NK-92 (cell line): ENCODE measurements around the gene HCLS1.
"Not testable (repeated sequence)": the region's sequence is repeated elsewhere in the genome, so short reads cannot be mapped to it uniquely, and the experiment has no call there.

Experiments used
- DNase-seq: peaks from one replicate; lab custom pipeline; 2025; ENCODE audit not compliant: unreplicated experiment; lab: John Stamatoyannopoulos, UW

The HCLS1 gene, protein sequence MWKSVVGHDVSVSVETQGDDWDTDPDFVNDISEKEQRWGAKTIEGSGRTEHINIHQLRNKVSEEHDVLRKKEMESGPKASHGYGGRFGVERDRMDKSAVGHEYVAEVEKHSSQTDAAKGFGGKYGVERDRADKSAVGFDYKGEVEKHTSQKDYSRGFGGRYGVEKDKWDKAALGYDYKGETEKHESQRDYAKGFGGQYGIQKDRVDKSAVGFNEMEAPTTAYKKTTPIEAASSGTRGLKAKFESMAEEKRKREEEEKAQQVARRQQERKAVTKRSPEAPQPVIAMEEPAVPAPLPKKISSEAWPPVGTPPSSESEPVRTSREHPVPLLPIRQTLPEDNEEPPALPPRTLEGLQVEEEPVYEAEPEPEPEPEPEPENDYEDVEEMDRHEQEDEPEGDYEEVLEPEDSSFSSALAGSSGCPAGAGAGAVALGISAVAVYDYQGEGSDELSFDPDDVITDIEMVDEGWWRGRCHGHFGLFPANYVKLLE

DNA sequence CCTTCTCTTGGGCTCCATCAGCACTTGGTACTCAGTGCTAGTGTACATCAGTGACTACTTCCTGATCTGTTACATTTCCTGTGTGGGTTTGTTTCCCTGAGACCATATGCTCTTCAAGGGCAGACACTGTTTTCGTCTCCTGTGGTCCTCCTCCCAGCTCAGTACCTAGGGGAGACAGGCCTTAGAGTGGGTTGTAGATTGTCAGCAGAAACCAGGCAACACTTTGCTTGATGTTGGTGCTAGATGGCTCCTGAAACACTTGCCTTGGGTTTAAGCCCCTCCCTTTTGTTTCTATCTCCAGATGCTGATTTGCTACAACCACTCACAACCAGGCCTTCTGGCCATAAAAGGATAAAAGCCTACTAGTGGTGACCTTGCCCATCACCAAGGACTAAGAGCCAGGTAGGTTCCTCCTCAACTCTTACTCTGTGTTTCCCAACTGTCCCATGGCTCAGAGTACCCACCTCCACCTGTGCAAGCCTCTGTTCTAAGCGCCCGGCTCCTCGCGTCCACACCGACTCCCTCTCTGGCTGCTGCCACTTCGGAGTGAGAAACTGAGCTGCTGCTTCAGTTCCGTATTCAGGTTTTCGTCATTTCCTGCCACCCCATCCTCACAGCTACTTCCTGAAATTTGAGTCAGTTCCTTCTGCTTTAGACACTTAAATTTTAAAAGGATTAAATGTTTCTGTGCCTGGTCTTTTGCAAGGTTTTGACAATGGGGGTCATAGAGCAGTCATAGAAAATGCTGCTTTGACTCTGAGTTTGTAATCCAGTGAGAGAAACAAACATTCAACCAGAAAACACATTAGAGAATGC, at the start of gene HCLS1:
Gene HCLS1 (minus strand): TSS at position 548 of the 816 bp plus-strand sequence. CDS start 2,556 bp downstream, outside the sequence.
- DNase-seq = no peak

DNA sequence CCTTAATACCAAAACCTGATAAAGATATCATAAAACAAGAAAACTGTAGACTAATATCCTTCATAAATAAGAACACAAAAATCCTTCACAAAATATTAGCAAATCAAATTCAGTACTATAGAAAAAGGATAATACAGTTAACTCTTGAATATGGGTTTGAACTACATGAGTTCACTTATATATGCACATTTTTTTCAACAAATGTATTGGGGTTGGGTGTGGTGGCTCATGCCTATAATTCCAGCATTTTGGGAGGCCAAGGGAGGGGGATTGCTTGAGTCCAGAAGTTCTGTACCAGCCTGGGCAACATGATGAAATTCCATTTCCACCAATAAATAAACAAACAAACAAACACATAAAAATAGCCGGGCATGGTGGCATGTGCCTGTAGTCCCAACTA, 49.6 kb upstream of the HCLS1 start:
- DNase-seq = no peak

DNA sequence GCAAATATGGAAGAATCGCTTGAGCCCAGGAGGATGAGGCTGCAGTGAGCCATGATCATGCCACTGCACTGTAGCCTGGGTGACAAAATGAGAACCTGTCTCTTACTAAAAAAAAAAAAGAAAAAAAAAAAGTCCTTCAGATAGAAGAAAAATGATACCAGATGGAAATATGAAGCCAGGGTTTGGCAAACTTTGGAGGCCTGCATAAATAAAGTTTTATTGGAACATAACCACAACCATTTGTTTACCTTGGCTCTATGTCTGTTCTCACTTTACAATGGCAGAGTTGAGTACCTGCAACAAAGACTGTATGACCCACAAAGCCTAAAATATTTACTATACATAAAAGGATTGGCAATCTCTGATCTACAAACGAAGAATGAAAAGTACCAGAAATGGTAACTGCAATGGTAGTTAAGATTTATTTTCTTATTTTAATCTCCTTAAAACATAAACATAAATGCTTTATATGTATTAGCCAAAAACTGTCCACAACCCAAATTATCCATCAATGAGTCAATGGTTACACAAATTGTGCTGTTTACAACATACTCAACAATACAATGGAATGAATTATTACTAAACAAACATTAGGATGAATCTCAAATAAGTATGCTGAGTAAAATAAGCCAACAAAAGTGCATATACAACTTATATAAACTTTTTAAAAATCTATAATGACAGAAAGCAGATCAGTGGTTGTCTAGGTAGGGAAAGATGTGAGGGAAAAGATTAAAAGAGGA, 47.0 kb upstream of the HCLS1 start:
- no peak for DNase-seq

DNA sequence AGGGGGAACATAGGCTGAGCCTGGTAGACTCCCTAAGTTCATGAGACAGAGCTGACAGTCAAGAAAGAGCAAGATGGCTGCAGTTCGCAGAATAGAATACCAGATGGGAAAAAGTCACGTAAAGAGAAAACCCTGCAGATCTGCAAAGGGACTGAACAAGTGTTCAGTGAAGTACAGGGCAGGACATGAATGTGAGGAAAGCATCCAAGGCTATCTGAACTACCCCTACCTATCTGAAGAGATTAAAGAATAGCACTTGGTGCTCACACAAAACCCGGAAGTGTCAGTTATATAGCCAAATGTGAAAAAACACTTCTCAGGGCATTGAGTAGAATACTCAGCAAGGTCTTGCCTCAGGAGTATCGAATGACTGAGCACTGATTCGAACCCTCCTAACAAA, 44.8 kb upstream of the HCLS1 start:
- DNase-seq = no peak

DNA sequence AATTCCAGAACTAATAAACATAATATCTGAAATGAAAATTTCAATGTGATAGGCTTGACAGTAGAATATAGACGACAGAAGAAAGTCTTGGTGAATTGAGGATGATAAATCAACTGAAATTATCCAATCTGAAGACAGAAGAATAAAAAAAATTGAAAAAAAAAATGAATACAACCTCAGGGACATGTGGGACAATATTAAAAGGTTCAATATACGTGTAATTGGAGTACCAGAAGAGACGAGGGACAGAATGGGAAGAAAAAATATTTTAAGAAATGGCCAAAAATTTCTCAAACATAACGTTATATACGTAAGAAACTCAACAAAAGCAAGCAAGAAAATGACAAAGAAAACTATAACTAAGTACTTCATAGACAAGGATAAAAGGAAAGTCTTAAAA, 43.3 kb upstream of the HCLS1 start:
- DNase-seq = no peak

DNA sequence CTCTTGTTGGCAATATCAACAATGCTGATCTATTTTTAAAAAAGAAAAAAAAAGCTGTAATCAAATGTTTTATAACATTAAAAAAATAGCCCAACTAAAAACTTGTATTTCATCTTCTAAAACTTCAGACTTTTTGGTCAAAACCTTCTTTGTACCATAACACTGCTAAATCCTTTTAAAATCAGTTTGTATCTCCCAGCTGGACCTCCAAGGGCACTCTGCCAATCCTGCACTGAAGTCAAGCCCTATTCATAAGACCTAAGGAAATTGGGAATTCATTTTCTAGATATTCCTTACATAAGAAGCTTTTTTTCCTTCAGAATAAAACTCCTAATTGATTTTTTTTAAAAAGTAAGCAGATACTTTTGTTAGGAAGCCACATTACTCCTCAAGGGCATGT, 38.2 kb upstream of the HCLS1 start:
- no peak for DNase-seq

DNA sequence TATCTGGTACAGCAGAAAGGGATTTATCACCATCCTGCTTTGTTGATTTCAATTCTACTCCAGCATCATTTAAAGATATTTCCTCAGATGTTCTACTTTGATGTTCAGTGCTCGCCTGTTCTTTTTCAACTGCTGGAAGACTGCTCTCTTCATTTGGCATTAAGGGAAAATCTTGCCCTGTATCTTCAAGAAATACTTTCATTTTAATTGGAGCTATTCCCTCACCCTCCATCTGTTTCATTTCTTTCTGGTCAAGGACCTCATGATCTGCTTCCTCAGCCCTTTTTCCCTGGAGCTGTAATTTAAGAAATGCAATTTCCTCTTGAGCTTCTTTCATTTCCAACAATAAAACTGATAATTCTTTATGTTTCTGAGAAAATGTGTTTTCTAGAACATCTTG, 37.8 kb upstream of the HCLS1 start:
- DNase-seq = no peak

DNA sequence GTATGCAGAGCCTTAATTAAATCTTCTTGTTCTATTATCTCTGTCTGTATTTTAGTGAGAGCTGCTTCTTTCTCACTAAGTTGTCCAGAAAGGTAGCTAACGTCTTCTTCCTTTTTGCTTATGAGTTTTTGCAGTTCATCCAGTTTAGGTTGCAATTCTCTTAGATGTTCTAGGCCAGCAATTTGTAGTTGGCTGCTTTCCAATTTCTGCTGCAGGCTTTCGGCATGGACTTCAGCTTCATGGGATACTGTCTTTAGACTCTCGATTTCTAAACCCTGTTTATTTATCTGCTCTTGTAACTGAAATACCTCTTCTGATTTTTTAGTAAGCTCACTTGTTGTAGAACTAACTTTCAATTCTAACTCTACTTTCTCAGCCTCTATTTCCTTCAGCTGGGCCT, 35.5 kb upstream of the HCLS1 start:
- DNase-seq = no peak

DNA sequence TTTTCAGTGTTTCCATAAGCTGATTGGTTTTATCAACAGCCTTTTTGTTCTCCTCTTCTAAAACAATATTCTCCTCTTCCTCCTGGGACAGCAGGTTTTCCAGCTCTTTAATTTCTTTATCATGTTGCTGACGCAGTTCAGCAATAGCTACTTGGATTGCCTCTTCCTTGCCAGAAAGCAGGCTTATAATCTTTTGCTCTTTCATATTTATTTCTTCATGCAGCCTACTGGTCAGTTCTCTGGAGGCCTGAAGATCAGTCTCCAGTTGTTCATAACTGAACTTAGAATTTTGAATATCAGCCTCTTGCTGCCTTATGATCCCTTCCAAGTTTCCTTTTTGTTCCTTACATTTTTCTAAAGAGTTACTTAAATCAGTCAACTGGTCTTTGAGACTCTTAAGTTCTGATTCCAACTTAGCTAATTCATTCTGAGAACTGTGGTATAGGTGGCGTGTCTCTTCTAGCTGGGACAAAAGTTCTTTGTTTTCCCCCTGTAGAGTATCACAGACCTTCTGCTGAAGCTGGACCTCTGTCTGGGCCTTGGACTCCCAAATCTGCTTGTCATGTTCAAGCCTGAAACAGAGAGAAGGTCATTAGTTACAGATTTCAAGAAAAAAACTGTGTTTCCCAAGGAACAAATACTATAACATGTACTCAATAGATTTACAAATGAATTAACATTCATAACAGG, 31.5 kb upstream of the HCLS1 start:
- no peak for DNase-seq

DNA sequence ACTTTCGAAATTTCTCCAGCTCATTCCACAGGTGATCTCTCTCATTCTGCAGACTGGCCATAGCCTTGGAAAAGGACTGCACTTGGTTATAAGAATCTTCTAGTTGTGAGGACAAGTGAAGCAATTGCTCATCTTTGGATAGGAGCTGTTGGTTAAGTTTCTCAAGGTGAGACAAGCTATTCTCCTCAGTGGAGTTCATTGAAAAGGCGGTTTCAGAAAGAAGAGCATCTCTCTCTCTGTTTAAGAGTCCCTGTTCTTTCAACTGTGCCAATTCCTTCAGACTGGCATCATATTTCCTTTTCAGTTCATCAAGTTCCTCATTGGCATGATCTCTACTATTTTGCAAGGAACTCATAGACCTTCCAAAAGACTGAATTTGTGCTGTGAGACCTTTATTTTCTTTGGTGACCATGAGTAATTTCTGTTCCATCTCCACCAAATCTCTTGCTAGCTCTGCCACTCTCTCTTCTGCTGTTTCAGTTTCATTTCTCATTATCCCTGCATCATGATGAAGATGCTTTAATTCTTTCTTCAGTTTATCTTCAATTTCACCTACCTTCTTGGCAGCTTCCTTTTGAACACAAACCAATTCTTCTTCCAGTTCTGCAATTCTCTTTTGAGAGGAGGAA, 30.2 kb upstream of the HCLS1 start:
- DNase-seq = no peak

DNA sequence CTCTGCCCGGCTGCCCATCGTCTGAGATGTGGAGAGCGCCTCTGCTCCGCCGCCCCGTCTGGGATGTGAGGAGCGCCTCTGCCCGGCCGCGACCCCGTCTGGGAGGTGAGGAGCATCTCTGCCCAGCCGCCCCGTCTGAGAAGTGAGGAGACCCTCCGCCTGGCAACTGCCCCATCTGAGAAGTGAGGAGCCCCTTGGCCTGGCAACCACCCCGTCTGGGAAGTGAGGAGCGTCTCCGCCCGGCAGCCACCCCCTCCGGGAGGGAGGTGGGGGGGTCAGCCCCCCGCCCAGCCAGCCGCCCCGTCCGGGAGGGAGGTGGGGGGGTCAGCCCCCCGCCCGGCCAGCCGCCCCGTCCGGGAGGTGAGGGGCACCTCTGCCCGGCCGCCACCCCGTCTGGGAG, 28.0 kb upstream of the HCLS1 start:
- not testable (repeated sequence) for DNase-seq

DNA sequence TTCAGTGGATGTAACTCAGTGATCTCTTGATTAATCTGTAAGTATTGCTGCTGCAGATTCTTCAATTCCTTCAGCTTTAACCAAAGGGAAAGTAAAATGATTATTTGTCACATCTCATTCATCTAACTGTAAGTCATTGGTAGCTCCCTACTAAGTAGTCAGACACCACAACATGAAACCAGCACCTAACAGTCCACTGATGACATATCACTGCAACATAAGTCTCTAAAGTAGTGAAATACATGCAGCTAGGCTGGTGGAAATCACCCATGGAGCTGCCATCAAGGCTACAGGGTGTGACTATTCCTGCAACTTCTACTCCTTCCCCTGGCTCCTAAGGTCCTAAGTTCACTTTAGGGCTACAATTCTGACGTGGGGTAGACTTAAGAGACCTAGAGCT, 21.1 kb upstream of the HCLS1 start:
- no peak for DNase-seq

DNA sequence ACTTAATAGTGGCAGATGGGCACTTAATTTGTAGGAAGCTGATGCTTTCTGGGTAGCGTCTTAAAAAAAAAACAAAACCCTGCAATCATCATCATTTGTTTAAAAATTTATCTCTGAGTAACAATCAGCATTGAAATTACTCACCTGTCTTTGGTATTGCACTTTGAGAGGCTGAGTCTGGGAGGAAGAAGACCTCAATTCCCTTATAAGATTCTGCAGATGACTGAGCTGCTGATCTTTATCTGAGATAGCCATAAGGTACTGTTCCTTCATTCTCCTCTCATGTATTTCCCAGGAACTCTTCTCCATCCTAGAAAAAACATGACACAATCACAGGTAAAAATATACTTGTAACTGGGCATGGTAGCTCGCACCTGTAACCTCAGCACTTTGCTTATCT, 16.4 kb upstream of the HCLS1 start:
- DNase-seq = no peak

DNA sequence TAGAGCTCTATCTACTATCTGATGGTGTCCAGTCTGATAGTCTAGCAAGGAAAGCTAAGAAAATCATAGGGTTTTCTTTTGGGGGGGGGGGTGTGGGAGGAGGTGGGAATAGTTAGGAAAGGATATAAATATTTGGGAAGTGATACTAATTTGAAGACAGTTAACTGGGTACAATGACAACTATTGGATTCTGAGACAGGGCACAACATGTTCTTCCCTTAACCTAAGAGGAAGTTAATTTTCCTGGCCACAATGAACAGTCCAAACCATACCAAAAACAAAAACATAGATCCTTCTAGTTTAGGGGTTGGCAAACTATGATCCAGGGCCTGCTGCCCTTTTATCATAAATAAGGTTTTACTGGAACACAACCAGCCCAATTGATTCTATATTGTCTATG, 10.0 kb upstream of the HCLS1 start:
- no peak for DNase-seq

DNA sequence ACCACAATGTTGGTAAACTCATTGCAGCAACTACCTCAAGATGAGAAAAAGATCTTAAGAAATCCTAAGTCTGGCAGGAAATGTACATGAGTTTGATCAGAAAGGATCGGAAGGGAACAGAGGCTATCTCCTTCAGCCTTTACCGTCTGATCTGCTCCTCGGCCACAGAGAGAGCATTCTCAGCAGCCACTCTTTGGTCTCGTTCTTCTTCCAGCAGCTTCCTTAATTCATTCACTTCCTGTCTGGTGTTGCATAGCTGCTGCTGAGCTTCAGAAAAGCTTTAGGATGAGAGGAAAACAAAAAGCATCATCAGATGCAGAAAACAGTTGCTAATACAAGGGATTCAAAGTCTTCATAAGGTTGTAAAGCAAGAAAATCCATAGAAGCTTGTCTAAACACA, 6.6 kb upstream of the HCLS1 start:
- no peak for DNase-seq

DNA sequence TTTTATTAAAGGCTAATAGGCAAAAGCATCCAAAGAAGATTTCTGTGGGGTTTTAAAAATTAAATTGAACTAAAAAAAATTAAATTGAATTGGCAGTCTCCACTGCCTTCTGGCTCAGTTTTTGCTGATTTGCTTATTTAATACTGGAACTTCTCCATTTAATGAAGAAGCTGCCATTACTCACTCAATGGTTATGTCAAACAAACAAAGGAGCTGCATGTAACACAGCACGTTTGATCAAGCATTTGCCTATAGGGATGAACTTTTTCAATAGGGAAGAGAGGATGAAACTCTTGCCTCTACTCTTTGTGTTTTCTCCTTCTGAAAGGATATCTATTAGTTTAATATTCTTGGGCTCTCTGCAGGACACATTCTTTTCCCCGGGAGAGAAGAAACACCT, 4.8 kb upstream of the HCLS1 start:
- no peak for DNase-seq

DNA sequence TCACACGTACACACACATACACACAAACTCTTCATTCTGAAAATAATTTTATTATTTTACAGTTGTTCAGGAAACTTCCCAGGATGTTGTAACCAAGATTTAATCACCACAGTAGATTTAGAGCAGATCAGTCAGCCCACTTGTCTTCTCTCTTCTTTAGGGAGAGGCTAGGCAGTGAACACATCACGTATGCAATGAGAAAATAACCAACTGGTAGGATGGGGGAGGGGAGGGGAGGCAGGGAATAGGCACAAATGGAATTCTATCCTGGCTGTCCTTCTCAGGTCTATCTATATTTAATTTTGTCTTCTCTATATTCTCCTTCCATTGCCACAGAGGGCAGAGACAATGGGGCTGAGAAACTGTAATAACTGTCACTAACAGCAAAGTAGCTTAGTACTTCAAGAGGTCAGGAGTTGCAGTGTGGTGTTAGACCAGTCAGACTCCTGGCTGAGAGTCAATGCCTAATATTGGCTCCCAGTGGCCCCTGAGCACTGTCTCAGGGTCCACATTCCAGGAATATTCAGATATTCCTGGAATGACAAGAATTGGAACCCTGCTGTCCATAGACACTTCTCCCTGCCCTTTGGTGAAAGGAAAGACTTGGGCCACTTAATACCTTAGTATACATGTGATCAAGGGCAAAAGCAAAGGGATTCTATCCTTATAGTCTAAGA, 2.6 kb upstream of the HCLS1 start:
- no peak for DNase-seq

DNA sequence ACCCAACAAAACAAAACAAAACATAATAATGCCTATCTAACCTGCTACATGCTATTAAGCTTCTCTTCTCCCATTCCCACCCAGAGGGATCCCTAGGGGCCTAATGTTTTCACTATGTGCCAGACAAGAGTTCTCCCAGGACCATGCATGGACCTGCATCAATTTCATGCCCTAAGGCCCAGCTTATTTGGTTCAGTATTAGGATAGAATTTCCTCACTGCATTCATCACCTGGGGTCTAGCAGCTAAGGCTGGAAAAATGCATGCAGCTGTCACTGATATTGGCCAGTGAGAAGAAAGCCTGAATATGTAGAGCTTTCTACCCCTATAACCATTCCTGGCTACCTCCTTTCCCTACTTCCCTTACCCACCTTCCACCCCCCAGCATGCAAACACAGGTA, 2.0 kb upstream of the HCLS1 start:
- DNase-seq = no peak

DNA sequence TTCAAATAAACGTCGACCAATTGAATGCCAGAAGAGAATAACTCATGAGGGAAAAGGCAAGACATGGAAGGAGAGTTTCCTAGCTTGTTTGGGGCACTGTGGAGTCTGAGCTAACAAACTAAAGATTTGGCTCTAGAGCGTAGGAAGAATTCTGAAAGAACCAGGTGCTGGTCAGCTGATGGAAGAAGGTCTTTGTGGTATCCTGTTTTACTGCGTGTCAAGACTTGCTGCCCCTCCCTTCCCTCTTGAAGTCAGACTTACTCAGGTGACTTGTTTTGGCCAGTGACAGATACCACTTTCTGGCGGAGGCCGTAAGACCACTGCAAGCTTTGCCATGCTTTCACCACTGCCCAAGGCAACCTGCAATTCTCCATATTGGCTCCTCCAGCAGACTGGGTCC, 673 bp upstream of the HCLS1 start:
- DNase-seq = no peak

DNA sequence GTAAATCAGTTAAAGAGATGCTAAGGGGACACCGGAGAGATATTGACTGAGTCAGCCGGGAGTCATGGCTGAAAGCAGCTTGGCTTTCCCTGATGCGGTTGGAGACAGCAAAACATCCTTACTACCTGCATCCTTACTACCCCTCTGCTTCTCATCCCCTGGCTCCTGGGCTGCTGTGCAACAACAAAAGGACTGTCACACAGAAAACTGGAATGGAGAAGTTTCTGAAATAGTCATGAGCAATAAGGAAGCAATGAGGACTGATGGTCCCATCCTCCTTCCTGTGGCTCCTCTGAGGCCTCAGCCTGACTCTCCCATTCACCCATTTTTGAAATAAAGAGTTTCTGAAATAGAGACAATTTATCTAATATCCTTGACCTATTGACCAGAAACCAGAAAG, 1.1 kb downstream of the HCLS1 start:
- no peak for DNase-seq
